BLaER1 treated with 17β-estradiol and CSF1 and Interleukin-3, amounts not matched to agents 10 nM and 100 nM (cell line): ENCODE measurements around the gene SCN8A.

ENCODE experiments used
- H3K27ac ChIP-seq, 11 experiments: shearing (Covaris generic); formaldehyde crosslinking; 2 replicates each; pipeline ENCODE4 v1.8.1; 2022
- H3K27me3 ChIP-seq, 11 experiments: shearing (Covaris generic); formaldehyde crosslinking; 2 replicates each; pipeline ENCODE4 v1.8.1; 2022
- H3K36me3 ChIP-seq, 11 experiments: shearing (Covaris generic); formaldehyde crosslinking; 2 replicates each; pipeline ENCODE4 v1.8.1; 2022
- H3K4me1 ChIP-seq, 10 experiments: shearing (Covaris generic); formaldehyde crosslinking; 2 replicates each; pipeline ENCODE4 v1.8.1; 2022
- H3K4me2 ChIP-seq, 11 experiments: shearing (Covaris generic); formaldehyde crosslinking; 2 replicates each; pipeline ENCODE4 v1.8.1; 2022
- H3K4me3 ChIP-seq, 10 experiments: shearing (Covaris generic); formaldehyde crosslinking; 2 replicates each; pipeline ENCODE4 v1.8.1; 2022
- H3K9ac ChIP-seq, 11 experiments: shearing (Covaris generic); formaldehyde crosslinking; 2 replicates each; pipeline ENCODE4 v1.8.1; 2022
- H3K9me3 ChIP-seq, 11 experiments: shearing (Covaris generic); formaldehyde crosslinking; replicated peaks in 1 of 11; 2 replicates each; pipeline ENCODE4 v1.8.1; 2022
- H4K20me1 ChIP-seq, 11 experiments: shearing (Covaris generic); formaldehyde crosslinking; 2 replicates each; pipeline ENCODE4 v1.8.1; 2022
- Cebpa-rat ChIP-seq, 11 experiments: shearing (Covaris generic); IDR thresholded peaks; 2 replicates each; pipeline ENCODE4 v1.8.1; 2022

SCN8A gene

DNA sequence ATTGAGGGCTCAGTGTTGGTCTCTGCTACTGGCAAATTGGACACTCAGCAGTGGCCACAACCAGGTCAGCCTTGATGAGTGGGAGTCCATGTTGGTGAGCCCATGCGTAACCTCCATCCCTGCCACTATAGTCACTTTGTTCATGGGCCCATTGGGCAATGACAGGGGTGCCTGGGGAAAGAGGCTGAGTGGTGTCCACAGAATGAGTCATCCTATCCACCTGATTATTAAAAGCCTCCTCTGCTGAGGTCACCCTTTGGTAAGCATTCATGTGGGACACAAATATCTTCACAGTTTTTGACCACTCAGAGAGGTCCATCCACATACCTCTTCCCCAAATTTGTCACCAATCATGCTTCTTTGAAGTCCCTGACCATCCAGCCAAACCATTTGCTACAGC is 207.5 kb downstream of the SCN8A start:
- Histone ChIP-seq H3K4me1 (no peaks in the 10 kb centered on the region), H4K20me1 (no peaks in the 10 kb centered on the region)
- no peak for TF ChIP-seq Cebpa-rat (IDR thresholded peaks at IDR 0.05)

GRCh38 chr12:51801027-51801426 is 210.0 kb downstream of the SCN8A start:
- no peak overlapping the region for H3K4me2 ChIP-seq
- no peaks in the 10 kb centered on the region for H3K27me3 ChIP-seq
- TF ChIP-seq Cebpa-rat (IDR thresholded peaks at IDR 0.05) = no peak
- H4K20me1 ChIP-seq = no peaks in the 10 kb centered on the region
- no peaks in the 10 kb centered on the region for H3K36me3 ChIP-seq
- no peak overlapping the region for H3K9ac ChIP-seq
- H3K4me1 ChIP-seq = no peaks in the 10 kb centered on the region
- H3K4me3 ChIP-seq = no peak overlapping the region
- no peak overlapping the region for H3K27ac ChIP-seq
- H3K9me3 ChIP-seq = no peaks in the 10 kb centered on the region

More for the DNA sequence above, 207.5 kb downstream of the SCN8A start:
- H3K4me2 ChIP-seq = no peak overlapping the region
- no peak overlapping the region for H3K9ac ChIP-seq
- H3K9me3 ChIP-seq = no peaks in the 10 kb centered on the region
- H3K27me3 ChIP-seq = no peaks in the 10 kb centered on the region
- H3K4me3 ChIP-seq = no peak overlapping the region
- no peak overlapping the region for H3K27ac ChIP-seq
- H3K36me3 ChIP-seq = no peaks in the 10 kb centered on the region

GRCh38 chr12:51806896-51807295 is 215.9 kb downstream of the SCN8A start:
- no peak overlapping the region for H3K9ac ChIP-seq
- H3K4me3 ChIP-seq = no peak overlapping the region
- no peaks in the 10 kb centered on the region for H3K27me3 ChIP-seq
- no peaks in the 10 kb centered on the region for H3K36me3 ChIP-seq
- H3K4me2 ChIP-seq = no peak overlapping the region
- H4K20me1 ChIP-seq = no peaks in the 10 kb centered on the region
- no peak for TF ChIP-seq Cebpa-rat (IDR thresholded peaks at IDR 0.05)
- no peaks in the 10 kb centered on the region for H3K9me3 ChIP-seq
- no peak overlapping the region for H3K27ac ChIP-seq
- H3K4me1 ChIP-seq = peaks cover 0 to 10% (median 8%) of the 10 kb centered on the region in 10 experiments; a peak in 12 of 20 replicates

- TF ChIP-seq Cebpa-rat (IDR thresholded peaks at IDR 0.05) = no peak
Measured at GRCh38 chr12:51809193-51809592, 218.2 kb downstream of the SCN8A start.

DNA sequence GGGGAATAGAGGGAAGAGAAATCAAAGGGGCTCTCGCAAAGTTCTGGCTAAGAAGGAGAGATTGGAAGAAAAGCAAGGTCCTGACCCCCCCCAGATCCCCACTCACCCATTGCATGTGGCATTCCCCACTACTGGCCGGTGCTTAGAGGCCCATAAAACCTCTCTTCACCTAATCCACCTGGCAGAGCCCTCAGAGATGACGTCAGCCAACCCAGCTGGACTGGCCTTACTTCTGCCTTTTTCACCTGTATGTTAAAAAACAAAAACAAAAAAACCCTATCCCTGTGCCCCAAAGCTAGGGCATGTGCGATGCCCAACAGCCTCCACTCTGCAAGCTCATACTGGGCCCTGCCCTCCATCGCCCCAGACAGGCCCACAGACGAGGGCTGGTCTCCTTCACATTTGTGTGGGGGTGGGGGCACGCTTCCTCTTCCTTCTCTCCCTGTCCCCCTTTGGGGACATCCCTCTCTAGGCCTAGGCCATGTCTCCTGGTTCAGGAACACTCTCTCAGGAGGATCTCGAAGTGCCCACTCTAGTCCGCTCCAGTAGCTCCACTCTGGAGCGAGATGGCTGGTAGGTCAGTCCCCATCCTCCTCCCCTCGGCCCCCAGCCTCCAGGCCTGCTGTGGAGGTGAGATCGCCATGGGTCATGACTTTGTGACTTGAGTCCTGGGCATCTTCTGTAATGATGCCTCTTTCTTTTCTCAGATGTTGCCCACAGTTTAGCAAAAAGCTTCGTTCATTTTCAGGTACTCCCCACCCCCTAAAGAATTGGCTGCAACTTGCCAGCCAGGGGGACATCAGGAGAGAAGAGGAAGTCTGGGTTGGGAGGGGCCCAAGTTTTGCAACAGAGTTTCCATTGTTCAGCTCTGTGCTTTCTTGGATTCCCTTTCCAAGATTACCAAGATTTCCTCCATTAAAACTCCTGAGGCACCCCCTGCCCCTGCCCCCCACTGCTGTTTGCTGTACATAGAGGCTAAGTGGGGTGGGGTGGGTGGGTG is 220.5 kb downstream of the SCN8A start:
- H3K36me3 ChIP-seq = no peaks in the 10 kb centered on the region
- H3K27ac ChIP-seq = no peak overlapping the region
- no peaks in the 10 kb centered on the region for H4K20me1 ChIP-seq
- no peaks in the 10 kb centered on the region for H3K9me3 ChIP-seq
- TF ChIP-seq Cebpa-rat (IDR thresholded peaks at IDR 0.05) = no peak
- H3K4me1 ChIP-seq = peaks cover 6 to 35% (median 25%) of the 10 kb centered on the region in 10 experiments
- H3K4me2 ChIP-seq = peak overlapping the region in 7 of 11 experiments; percentile 35 to 69 (median 52); a peak in 13 of 22 replicates
- no peak overlapping the region; a peak in 1 of 22 replicates for H3K9ac ChIP-seq
- H3K27me3 ChIP-seq = peaks cover 18 to 32% (median 26%) of the 10 kb centered on the region in 11 experiments
- H3K4me3 ChIP-seq = no peak overlapping the region

More at GRCh38 chr12:51809193-51809592, 218.2 kb downstream of the SCN8A start:
- Histone ChIP-seq H3K4me1 (peaks cover 0 to 27% (median 17%) of the 10 kb centered on the region in 10 experiments; a peak in 17 of 20 replicates), H3K4me3 (no peak overlapping the region), H3K9ac (no peak overlapping the region), H3K27ac (no peak overlapping the region), H4K20me1 (no peaks in the 10 kb centered on the region), H3K9me3 (no peaks in the 10 kb centered on the region), H3K27me3 (peaks cover 0 to 9% (median 5%) of the 10 kb centered on the region in 11 experiments; a peak in 13 of 22 replicates), H3K36me3 (no peaks in the 10 kb centered on the region), H3K4me2 (no peak overlapping the region)

DNA sequence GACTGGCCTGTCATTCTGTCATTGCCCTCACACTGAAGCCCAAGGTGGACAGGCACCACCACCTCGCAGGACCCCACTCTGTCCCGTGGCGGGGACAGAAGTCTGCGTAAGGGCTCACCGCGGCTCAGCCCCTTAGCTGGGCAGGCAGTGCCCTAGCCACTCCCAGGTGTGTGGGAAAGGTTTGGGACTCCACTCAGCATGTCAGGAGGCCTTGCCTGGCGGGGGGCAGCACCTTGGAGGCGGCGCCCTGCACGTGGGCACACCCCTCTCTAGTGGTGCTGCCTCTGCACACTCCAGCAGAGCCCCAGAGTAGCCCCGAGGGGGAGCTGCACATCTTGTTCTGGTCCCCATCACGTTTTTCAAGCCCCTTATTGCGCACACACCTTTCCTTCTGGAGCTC is 221.8 kb downstream of the SCN8A start:
- no peak for TF ChIP-seq Cebpa-rat (IDR thresholded peaks at IDR 0.05)
- H3K4me3 ChIP-seq = no peak overlapping the region
- H3K9ac ChIP-seq = no peak overlapping the region
- no peak overlapping the region for H3K27ac ChIP-seq
- peak overlapping the region in 2 of 11 experiments; percentile 52 to 54; a peak in 4 of 22 replicates for H3K4me2 ChIP-seq
- peaks cover 18 to 39% (median 26%) of the 10 kb centered on the region in 11 experiments for H3K27me3 ChIP-seq
- peaks cover 6 to 41% (median 29%) of the 10 kb centered on the region in 10 experiments for H3K4me1 ChIP-seq
- H3K36me3 ChIP-seq = no peaks in the 10 kb centered on the region
- peaks cover 0 to 6% (median 0%) of the 10 kb centered on the region in 11 experiments; a peak in 1 of 22 replicates for H4K20me1 ChIP-seq
- H3K9me3 ChIP-seq = no peaks in the 10 kb centered on the region

DNA sequence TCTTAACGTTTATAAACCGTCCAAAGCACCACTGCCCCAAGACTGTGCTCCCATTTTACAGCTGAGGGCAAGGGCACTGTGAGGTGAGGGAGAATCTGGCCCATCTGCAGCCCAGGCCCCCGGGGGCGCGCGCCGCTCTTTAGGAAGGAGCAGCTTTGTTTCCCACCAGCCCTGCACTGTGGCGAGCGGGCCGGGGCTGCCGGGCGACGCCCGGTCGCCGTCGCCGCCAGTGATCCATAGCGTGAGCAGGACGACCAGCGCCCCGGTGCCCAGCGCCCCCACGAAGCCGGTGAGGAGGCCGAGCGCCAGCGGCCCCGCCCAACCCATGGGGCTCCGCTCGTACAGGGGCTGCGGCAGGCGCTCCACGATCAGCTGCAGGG is 222.9 kb downstream of the SCN8A start:
- Histone ChIP-seq H3K9ac (peak overlapping the region; percentile 67 to 88 (median 78)), H3K27me3 (peaks cover 18 to 39% (median 26%) of the 10 kb centered on the region in 11 experiments), H3K27ac (peak overlapping the region; percentile 59 to 80 (median 74); a peak in 21 of 22 replicates), H4K20me1 (peaks cover 0 to 7% (median 0%) of the 10 kb centered on the region in 11 experiments; a peak in 1 of 22 replicates), H3K36me3 (no peaks in the 10 kb centered on the region), H3K9me3 (no peaks in the 10 kb centered on the region), H3K4me2 (peak overlapping the region; percentile 87 to 98 (median 92)), H3K4me3 (peak overlapping the region; percentile 51 to 72 (median 60)), H3K4me1 (peaks cover 6 to 46% (median 29%) of the 10 kb centered on the region in 10 experiments)
- TF ChIP-seq Cebpa-rat (IDR thresholded peaks at IDR 0.05) = no peak

- peak overlapping the region; percentile 51 to 72 (median 60) for H3K4me3 ChIP-seq
- no peaks in the 10 kb centered on the region for H3K9me3 ChIP-seq
- H3K36me3 ChIP-seq = no peaks in the 10 kb centered on the region
- peak overlapping the region; percentile 67 to 88 (median 78) for H3K9ac ChIP-seq
- H3K27me3 ChIP-seq = peaks cover 18 to 39% (median 26%) of the 10 kb centered on the region in 11 experiments
- peak overlapping the region; percentile 87 to 98 (median 92) for H3K4me2 ChIP-seq
- TF ChIP-seq Cebpa-rat (IDR thresholded peaks at IDR 0.05) = no peak
- H3K4me1 ChIP-seq = peaks cover 6 to 50% (median 32%) of the 10 kb centered on the region in 10 experiments
- peaks cover 0 to 7% (median 0%) of the 10 kb centered on the region in 11 experiments; a peak in 1 of 22 replicates for H4K20me1 ChIP-seq
- H3K27ac ChIP-seq = peak overlapping the region; percentile 59 to 80 (median 74)
Measured at GRCh38 chr12:51814311-51815088, 223.5 kb downstream of the SCN8A start.
